Measurements from ENCODE around the gene ST6GALNAC2.

DNA sequence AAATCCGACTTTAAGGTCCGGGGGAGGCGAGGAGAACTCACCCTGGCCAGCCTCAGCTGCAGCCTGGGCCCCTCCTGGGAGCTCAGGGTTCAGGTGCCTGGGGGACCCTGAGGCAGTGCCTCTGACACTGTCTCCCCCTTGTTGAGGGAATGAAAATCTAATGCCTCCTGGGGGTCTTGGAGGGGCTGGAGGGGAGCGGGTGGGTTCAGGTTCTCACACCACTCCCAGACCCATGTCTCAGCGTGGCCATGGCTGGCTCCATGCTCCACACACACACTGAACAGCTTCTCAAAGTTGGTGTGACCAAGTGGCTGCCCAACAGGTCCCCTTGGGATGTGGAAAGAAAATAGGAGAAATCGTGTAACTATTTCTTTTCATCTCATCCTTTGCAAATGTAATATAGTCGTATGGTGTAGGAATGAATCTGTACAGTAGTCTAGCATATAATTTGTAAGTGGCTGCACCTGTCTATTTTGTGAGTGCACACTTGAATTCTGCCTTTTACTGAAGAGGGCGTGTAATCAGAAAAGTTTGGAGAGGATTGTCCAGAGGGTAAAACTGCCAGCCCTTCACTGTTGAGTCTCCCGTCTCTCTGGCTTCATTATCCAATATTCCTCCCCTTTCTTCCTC, 46.6 kb downstream of the ST6GALNAC2 start:
- TF ChIP-seq L3MBTL2 (conservative IDR thresholded peaks at IDR 0.05) = no peak
- no peak for TF ChIP-seq FOXM1 (IDR thresholded peaks at IDR 0.05; ENCODE audit: borderline replicate concordance)
- TF ChIP-seq ARNT (IDR thresholded peaks at IDR 0.05) = no peak
- TF ChIP-seq FOXK2 (IDR thresholded peaks at IDR 0.05) = no peak
- TF ChIP-seq TARDBP (IDR thresholded peaks at IDR 0.05) = no peak
